Measurements from ENCODE around the gene DUSP16.

The DUSP16 gene

DNA sequence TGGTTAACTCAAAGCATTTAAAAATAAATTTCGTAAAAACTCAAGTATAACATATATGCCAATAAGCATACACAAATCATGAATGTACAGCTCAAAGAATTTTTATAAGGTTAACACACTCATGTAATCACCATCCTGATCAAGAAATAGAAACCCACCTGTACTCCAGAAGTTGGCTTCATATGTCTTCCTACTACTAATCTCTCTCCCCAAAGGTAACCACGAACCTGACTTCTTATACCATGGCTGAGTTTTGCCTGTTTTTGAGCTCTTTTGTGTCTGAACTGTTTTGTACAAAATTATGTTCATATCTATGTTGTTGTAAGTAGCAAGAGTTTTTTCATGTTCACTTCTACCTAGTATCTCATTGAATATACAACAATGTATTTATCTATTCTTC lies 18.7 kb downstream of the DUSP16 start:
- DNase-seq (ENCODE audit: low spot score), result no peak
- no peak overlapping the region for H3K27ac ChIP-seq
- TF ChIP-seq, protein P1, sequence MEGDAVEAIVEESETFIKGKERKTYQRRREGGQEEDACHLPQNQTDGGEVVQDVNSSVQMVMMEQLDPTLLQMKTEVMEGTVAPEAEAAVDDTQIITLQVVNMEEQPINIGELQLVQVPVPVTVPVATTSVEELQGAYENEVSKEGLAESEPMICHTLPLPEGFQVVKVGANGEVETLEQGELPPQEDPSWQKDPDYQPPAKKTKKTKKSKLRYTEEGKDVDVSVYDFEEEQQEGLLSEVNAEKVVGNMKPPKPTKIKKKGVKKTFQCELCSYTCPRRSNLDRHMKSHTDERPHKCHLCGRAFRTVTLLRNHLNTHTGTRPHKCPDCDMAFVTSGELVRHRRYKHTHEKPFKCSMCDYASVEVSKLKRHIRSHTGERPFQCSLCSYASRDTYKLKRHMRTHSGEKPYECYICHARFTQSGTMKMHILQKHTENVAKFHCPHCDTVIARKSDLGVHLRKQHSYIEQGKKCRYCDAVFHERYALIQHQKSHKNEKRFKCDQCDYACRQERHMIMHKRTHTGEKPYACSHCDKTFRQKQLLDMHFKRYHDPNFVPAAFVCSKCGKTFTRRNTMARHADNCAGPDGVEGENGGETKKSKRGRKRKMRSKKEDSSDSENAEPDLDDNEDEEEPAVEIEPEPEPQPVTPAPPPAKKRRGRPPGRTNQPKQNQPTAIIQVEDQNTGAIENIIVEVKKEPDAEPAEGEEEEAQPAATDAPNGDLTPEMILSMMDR (IDR thresholded peaks at IDR 0.05), result no peak
- no peak overlapping the region for H3K4me3 ChIP-seq

DNA sequence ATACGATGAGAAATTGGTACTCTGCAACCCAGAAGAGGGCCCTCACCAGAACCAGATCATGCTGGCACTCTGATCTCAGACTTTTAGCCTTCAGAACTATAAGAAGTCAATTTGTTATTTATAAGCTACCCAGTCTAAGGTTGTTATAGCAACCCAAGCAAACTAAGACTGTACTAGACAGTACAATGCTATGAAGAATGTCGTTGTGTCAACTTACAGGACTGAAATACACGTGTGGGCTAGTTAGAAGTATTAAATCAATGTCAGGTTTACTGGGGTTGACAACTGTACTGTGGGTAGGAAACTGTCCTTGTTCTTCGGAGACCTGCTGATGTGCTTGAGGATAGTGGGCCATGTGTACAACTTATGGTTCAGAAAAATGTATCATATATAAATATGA lies 19.7 kb downstream of the DUSP16 start:
- no peak overlapping the region for H3K4me3 ChIP-seq
- DNase-seq (ENCODE audit: low spot score), result no peak
- no peak overlapping the region for H3K27ac ChIP-seq
- TF ChIP-seq, protein P1 (IDR thresholded peaks at IDR 0.05), result no peak

DNA sequence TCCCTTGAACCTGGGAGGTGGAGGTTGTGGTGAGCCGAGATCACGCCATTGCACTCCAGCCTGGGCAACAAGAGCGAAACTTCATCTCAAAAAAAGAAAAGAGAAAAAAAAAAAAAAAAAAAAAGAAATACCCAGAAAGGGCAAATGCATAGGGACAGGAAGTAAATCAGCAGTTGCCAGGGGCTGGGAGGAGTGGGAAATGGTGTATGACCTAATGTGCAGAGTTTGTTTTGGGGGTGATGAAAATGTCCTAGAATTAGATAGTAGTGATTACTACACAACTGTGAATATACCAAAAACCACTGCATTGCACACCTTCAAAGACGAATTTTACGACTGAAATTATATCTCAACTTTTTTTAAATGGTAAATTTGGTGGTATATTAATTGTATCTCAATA lies 20.4 kb downstream of the DUSP16 start:
- H3K4me3 ChIP-seq, result no peak overlapping the region
- TF ChIP-seq, protein P1 (IDR thresholded peaks at IDR 0.05), result no peak
- DNase-seq (ENCODE audit: low spot score), result no peak
- no peak overlapping the region for H3K27ac ChIP-seq

DNA sequence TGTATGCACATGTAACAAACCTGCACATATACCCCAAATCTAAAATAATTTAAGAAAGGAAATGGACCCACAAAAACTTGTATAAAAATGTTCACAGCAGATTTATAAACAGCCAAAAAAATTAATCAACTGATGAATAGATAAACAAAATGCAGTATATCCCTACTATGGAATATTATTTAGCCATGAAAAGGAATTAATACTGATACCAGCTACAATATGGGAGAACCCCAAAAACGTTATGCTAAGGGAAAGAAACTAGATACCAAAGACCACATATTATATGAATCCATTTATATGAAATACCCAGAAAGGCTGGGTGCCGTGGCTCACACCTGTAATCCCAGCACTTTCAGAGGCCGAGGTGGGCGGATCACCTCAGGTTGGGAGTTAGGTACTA lies 20.9 kb downstream of the DUSP16 start:
- Histone ChIP-seq H3K27ac (no peak overlapping the region), H3K4me3 (no peak overlapping the region)
- DNase-seq (ENCODE audit: low spot score), result no peak
- TF ChIP-seq, protein P1 (IDR thresholded peaks at IDR 0.05), result no peak

DNA sequence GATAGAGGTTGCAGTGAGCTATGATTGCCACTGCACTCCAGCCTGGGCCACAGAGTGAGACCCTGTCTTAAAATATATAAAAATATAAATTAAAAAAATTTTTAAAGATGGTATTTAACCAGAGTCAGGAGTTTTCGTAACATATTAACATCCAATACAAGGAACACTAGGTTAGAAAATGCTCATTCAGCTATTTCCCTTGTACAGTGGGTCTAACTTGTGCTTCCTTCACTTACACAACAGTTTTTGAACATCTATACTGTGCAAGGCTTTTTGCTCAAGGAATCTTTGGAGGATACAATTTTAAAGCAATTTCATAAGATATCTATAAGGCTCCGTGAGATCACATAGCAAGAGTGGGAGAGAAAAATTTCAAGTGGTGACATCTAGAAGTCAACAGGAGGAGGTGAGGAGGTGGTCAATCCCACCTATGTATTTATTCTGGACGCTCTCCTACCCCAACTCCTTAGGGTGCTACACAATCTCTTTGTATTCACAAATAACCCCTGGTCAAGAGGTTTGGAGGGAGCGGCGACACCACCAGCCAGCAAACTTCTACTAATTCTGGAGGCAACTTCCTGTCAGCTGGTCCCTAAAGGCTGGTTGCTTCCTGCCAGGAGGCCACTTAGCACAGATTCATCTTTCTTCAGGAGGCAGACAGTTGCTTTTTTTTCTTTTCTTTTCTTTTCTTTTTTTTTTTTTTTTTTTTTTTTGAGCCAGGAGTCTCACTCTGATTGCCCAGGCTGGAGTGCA lies 22.2 kb downstream of the DUSP16 start:
- Histone ChIP-seq H3K27ac (no peak overlapping the region), H3K4me3 (no peak overlapping the region)
- TF ChIP-seq, protein P1 (IDR thresholded peaks at IDR 0.05), result no peak
- no peak for DNase-seq (ENCODE audit: low spot score)

DNA sequence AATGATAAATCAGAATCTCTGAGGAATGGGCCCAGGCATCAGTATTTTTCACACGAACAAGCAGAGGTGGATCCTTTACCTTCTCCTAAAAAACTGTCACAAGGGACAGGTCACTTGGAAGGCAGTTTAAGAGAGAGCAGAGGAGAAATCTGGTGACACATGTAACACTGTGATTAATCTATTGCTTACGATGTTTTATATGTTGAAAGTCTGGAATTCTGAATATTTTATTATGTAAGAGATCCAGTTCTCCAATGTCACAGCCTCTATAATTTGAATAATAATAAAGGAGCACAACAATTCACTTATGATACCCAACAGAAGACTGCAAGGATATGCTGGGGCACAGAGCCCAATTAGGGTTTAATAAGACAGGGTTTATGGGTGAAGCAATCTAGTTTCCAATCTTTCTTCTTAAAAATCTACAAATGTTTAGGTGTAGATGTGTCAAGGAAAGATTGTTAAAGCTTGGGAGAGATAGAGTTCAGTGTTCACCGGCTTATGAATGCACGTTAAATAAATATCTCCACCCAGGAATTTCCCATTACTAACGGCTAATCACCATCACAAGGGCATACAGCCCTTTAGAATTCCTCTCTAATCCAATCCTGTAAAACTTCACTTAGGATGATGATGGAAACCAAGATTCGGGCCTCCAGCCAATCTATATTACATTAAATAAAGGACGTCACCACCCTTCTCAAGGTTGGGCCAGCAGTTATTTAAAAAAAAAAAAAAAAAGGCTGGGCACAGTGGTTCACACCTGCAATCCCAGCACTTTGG lies 23.4 kb downstream of the DUSP16 start:
- Histone ChIP-seq H3K4me3 (no peak overlapping the region), H3K27ac (no peak overlapping the region)
- DNase-seq (ENCODE audit: low spot score), result no peak
- TF ChIP-seq, protein P1 (IDR thresholded peaks at IDR 0.05), result no peak

DNA sequence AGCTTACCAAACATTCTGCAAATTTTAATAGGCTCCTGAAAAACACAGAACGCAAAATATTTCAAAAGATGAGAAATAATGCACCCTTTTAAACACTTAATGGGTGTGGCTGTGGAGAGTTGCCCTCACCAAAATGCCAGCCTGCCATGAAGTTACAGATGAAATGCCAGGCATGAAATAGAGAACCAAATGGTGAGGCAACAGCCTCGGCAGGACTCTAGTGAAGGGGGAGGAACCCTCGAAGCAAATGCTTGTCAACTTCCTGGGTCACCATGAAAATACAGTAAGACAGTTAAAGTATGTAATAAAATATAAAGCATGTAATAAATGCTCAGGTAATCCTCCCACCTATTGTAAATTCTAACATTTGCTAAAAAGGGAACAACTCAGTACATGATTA lies 24.1 kb downstream of the DUSP16 start:
- TF ChIP-seq, protein P1 (IDR thresholded peaks at IDR 0.05), result no peak
- Histone ChIP-seq H3K4me3 (no peak overlapping the region), H3K27ac (no peak overlapping the region)
- no peak for DNase-seq (ENCODE audit: low spot score)
